ENCODE results near the gene TRAPPC1.

TRAPPC1 gene

GRCh38 chr17:7940743-7941142 is 9.0 kb upstream of the TRAPPC1 start:
- DNase-seq (ENCODE audit: low spot score), result no peak

- DNase-seq (ENCODE audit: low spot score), result no peak
These were observed 8.3 kb upstream of the TRAPPC1 start for GRCh38 chr17:7940034-7940433.

GRCh38 chr17:7935859-7936258 is 4.1 kb upstream of the TRAPPC1 start:
- DNase-seq (ENCODE audit: low spot score), result no peak

GRCh38 chr17:7932949-7933348 is 1.2 kb upstream of the TRAPPC1 start:
- peak; percentile 51 for DNase-seq (ENCODE audit: low spot score)

- DNase-seq (ENCODE audit: low spot score), result peak; percentile 48
These were observed 741 bp upstream of the TRAPPC1 start for GRCh38 chr17:7932483-7932891.

GRCh38 chr17:7930841-7931631 is 710 bp downstream of the TRAPPC1 start:
- no peak for DNase-seq (ENCODE audit: low spot score)

GRCh38 chr17:7929158-7930023 is 2.4 kb downstream of the TRAPPC1 start, which contains the start of gene KCNAB3:
Gene KCNAB3, minus strand, starts transcription at chr17:7929856. Its CDS starts 421 bp downstream, at chr17:7929435.
- DNase-seq (ENCODE audit: low spot score), result peak; percentile 88

GRCh38 chr17:7927596-7927995 is 4.2 kb downstream of the TRAPPC1 start:
- DNase-seq (ENCODE audit: low spot score), result no peak

GRCh38 chr17:7922845-7923628 is 8.7 kb downstream of the TRAPPC1 start:
- peak; percentile 81 for DNase-seq (ENCODE audit: low spot score)

- DNase-seq (ENCODE audit: low spot score), result no peak
These were observed 9.4 kb downstream of the TRAPPC1 start for GRCh38 chr17:7922269-7922844.

- no peak for DNase-seq (ENCODE audit: low spot score)
These were observed 14.9 kb downstream of the TRAPPC1 start for GRCh38 chr17:7916808-7917207.

GRCh38 chr17:7916385-7916682 is 15.4 kb downstream of the TRAPPC1 start:
- DNase-seq (ENCODE audit: low spot score), result no peak

- peak; percentile 80 for DNase-seq (ENCODE audit: low spot score)
These were observed 15.9 kb downstream of the TRAPPC1 start, which contains the start of gene RNF227 for GRCh38 chr17:7915611-7916384. Gene RNF227, minus strand, starts transcription at chr17:7916289. Its CDS starts 94 bp downstream, at chr17:7916195.

GRCh38 chr17:7915179-7915610 is 16.6 kb downstream of the TRAPPC1 start:
- no peak for DNase-seq (ENCODE audit: low spot score)

GRCh38 chr17:7912927-7913524 is 18.7 kb downstream of the TRAPPC1 start:
- peak; percentile 62 for DNase-seq (ENCODE audit: low spot score)

- no peak for DNase-seq (ENCODE audit: low spot score)
These were observed 20.6 kb downstream of the TRAPPC1 start for GRCh38 chr17:7911116-7911515.

- DNase-seq (ENCODE audit: low spot score), result no peak
These were observed 21.0 kb downstream of the TRAPPC1 start for GRCh38 chr17:7910711-7911110.

- DNase-seq (ENCODE audit: low spot score), result no peak
These were observed 21.5 kb downstream of the TRAPPC1 start for GRCh38 chr17:7910281-7910680.

GRCh38 chr17:7909089-7909488 is 22.7 kb downstream of the TRAPPC1 start:
- no peak for DNase-seq (ENCODE audit: low spot score)

Data from germinal center (tissue), 1 donor.